Measurements from ENCODE around the gene NCR3LG1.

Gene NCR3LG1

DNA sequence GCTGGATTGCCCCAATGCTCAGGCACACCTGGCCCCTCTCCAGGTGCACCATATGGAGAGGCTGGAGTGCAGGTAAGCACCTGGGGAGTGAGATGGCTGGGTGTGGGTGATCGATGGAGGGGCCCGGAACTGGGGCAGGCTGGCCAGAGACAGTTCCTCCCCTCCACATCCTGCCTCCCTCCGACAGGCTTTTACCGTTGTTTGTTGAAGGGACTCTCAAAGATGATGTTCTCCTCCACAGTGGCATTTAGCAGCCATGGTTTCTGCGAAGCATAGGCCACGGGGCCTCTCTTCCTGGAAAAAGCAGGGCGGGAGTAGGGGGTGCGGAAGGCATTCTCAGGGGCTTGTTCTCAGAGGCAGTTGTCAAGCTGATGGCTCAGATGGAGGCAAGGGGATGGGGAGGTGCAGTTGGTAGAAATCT is 62.7 kb downstream of the NCR3LG1 start:
- no peaks in the 10 kb centered on the region for H3K36me3 ChIP-seq
- H3K4me3 ChIP-seq (ENCODE audit: low read depth in 1 of 2, low read length in 1 of 2), result no peak overlapping the region
- peaks cover 4% of the 10 kb centered on the region for H3K27me3 ChIP-seq
- TF ChIP-seq, protein P1, sequence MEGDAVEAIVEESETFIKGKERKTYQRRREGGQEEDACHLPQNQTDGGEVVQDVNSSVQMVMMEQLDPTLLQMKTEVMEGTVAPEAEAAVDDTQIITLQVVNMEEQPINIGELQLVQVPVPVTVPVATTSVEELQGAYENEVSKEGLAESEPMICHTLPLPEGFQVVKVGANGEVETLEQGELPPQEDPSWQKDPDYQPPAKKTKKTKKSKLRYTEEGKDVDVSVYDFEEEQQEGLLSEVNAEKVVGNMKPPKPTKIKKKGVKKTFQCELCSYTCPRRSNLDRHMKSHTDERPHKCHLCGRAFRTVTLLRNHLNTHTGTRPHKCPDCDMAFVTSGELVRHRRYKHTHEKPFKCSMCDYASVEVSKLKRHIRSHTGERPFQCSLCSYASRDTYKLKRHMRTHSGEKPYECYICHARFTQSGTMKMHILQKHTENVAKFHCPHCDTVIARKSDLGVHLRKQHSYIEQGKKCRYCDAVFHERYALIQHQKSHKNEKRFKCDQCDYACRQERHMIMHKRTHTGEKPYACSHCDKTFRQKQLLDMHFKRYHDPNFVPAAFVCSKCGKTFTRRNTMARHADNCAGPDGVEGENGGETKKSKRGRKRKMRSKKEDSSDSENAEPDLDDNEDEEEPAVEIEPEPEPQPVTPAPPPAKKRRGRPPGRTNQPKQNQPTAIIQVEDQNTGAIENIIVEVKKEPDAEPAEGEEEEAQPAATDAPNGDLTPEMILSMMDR (IDR thresholded peaks at IDR 0.05), result no peak
- no peak overlapping the region for H3K27ac ChIP-seq
- H3K9me3 ChIP-seq, result no peaks in the 10 kb centered on the region
- H3K4me1 ChIP-seq (ENCODE audit: control insufficient read depth in 1 of 2, insufficient read depth in 1 of 2, low read depth in 1 of 2, low read length in 1 of 2), result no peaks in the 10 kb centered on the region

DNA sequence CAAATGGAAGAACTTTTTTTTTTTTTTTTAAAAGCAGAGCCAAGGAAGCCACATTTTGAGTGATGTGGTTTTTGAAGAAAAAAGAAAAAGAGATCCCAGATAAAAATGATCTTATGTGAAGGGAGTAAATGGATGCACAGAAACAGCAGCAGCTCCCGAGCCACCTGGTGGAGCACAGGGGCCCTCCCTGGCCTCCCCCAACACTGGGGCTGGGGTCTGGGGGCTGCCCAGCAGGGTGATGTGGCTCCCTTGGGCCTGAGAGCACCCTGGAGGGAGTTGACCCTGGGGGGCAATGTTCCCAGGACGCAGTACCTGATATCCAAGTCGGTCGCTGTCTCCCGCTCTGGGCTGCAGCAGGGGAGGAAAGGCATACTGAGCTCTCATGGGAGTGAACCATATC is 63.4 kb downstream of the NCR3LG1 start:
- TF ChIP-seq, protein P1 (IDR thresholded peaks at IDR 0.05), result no peak
- Histone ChIP-seq H3K4me3 (ENCODE audit: low read depth in 1 of 2, low read length in 1 of 2) (no peak overlapping the region), H3K27ac (no peak overlapping the region)

DNA sequence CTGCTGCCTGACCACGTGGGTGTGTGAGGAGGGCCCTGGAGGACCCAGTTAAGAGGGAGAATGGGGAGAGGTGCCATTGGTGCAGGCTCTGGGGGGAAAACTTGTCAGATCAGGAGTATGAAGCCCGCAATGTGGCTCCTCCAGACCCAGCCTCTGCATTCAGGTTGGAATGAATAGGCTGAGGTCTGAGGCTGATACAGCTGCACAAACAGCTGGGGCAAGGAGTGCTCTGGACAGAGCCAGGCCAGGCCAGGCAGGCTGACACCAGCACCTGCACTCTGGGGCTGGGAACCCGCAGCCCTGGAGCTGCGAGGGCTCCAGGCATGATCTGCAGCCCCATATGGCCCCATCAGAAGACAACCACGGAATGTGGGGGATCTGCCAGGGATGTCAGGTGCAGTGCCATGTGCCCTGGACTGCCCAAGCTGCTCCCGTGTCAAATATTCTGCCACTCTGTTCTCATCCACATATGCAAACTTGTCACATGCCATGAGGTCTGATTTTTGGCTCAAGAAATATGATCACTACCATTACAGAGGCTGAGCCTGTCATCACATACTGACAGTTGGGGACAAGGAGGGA is 64.0 kb downstream of the NCR3LG1 start:
- no peaks in the 10 kb centered on the region for H3K4me1 ChIP-seq (ENCODE audit: control insufficient read depth in 1 of 2, insufficient read depth in 1 of 2, low read depth in 1 of 2, low read length in 1 of 2)
- H3K36me3 ChIP-seq, result no peaks in the 10 kb centered on the region
- peaks cover 4% of the 10 kb centered on the region for H3K27me3 ChIP-seq
- TF ChIP-seq, protein P1 (IDR thresholded peaks at IDR 0.05), result no peak
- H3K9me3 ChIP-seq, result no peaks in the 10 kb centered on the region
- no peak overlapping the region for H3K4me3 ChIP-seq (ENCODE audit: low read depth in 1 of 2, low read length in 1 of 2)
- no peak overlapping the region for H3K27ac ChIP-seq

More for the DNA sequence above, 63.4 kb downstream of the NCR3LG1 start:
- no peaks in the 10 kb centered on the region for H3K4me1 ChIP-seq (ENCODE audit: control insufficient read depth in 1 of 2, insufficient read depth in 1 of 2, low read depth in 1 of 2, low read length in 1 of 2)
- no peaks in the 10 kb centered on the region for H3K36me3 ChIP-seq
- H3K9me3 ChIP-seq, result no peaks in the 10 kb centered on the region
- peaks cover 4% of the 10 kb centered on the region for H3K27me3 ChIP-seq

DNA sequence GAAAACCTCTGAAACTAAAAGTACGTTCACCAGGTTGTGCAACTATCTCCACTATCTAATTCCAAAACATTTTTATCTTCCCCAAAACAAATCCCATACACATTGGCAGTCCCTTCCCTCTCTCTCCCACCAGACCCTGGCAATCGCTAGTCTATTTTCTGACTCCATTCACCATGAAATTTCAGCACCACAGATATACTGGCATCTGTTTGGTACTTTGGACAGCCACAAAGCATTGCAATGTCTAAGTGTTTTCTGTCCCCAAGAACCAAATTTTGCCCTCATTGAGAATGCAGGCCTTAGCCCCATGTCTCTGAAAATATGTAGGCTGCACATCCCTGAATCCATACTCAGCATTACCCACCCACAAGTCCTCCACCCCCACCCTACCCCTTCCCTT is 64.9 kb downstream of the NCR3LG1 start:
- Histone ChIP-seq H3K27ac (no peak overlapping the region), H3K27me3 (peaks cover 4% of the 10 kb centered on the region), H3K4me1 (ENCODE audit: control insufficient read depth in 1 of 2, insufficient read depth in 1 of 2, low read depth in 1 of 2, low read length in 1 of 2) (no peaks in the 10 kb centered on the region), H3K36me3 (no peaks in the 10 kb centered on the region), H3K4me3 (ENCODE audit: low read depth in 1 of 2, low read length in 1 of 2) (no peak overlapping the region), H3K9me3 (no peaks in the 10 kb centered on the region)
- TF ChIP-seq, protein P1 (IDR thresholded peaks at IDR 0.05), result no peak

DNA sequence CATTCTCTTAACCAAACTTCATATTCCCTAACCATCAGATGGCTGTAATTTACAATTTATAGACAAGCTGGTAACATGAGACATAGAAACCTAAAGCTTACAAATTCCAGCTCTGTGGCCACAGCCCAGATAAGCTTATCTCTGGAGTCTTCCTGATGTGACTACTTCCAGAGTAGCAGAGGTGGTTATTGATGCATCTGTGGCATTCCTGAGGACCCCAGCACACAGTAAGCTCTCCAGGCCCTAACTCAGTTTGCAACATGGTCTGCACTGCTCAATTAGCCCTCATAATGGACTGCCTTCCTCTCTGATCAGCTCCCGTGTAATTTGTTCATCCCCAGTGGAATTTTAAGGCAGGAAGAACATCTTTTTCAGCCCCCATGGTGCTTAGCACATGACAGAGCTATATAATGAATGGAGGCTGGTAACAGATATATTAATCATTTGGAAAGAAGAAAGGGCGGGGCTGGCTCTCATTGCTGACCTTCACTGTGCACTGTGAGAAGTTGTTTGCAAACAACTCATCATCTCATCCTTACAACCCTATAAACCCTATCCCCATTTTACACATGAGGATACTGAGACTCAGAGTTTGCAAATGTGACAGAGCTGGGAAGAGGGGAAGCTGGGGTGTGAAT is 67.0 kb downstream of the NCR3LG1 start:
- peaks cover 4% of the 10 kb centered on the region for H3K27me3 ChIP-seq

More for the DNA sequence above, 67.0 kb downstream of the NCR3LG1 start:
- Histone ChIP-seq H3K9me3 (no peaks in the 10 kb centered on the region), H3K4me1 (ENCODE audit: control insufficient read depth in 1 of 2, insufficient read depth in 1 of 2, low read depth in 1 of 2, low read length in 1 of 2) (no peaks in the 10 kb centered on the region), H3K27ac (no peak overlapping the region), H3K4me3 (ENCODE audit: low read depth in 1 of 2, low read length in 1 of 2) (no peak overlapping the region), H3K36me3 (no peaks in the 10 kb centered on the region)
- TF ChIP-seq, protein P1 (IDR thresholded peaks at IDR 0.05), result no peak

Measured in neutrophil (primary cell).